Measurements from ENCODE around the gene TNFRSF18.

DNA sequence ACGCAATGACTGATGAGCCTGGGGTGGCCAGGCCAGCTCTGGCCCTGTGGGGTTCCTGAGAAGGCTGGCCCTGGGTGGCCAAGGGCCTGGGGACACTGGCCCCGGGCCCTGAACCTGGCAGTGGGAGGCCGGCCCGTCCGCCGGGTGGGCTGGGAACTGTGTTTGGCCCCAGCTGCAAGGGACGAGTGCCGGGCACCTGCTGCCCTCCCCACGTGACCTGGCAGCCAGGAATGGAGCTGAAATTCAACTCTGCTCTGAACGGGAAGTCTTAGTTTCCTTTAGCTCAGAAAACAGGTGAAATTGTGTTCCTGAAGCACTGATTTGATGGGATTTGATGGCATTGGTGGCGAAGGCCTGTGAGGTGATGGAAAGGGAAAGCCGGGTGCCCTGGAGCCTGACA lies 40.9 kb downstream of the TNFRSF18 start:
- TF ChIP-seq, protein P1, sequence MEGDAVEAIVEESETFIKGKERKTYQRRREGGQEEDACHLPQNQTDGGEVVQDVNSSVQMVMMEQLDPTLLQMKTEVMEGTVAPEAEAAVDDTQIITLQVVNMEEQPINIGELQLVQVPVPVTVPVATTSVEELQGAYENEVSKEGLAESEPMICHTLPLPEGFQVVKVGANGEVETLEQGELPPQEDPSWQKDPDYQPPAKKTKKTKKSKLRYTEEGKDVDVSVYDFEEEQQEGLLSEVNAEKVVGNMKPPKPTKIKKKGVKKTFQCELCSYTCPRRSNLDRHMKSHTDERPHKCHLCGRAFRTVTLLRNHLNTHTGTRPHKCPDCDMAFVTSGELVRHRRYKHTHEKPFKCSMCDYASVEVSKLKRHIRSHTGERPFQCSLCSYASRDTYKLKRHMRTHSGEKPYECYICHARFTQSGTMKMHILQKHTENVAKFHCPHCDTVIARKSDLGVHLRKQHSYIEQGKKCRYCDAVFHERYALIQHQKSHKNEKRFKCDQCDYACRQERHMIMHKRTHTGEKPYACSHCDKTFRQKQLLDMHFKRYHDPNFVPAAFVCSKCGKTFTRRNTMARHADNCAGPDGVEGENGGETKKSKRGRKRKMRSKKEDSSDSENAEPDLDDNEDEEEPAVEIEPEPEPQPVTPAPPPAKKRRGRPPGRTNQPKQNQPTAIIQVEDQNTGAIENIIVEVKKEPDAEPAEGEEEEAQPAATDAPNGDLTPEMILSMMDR (IDR thresholded peaks at IDR 0.05; ENCODE audit: poor library complexity): no peak
- TF ChIP-seq EZH2phosphoT487 (IDR thresholded peaks at IDR 0.05; ENCODE audit: low read depth, severe bottlenecking, unreplicated experiment) (no peak), EZH2 (IDR thresholded peaks at IDR 0.05; ENCODE audit: borderline replicate concordance) (no peak)

Data from hepatocyte (in vitro differentiated cells).